NCI-H526 (cell line): Measurements from ENCODE around the gene LRR1.
A peak's percentile ranks its signal among the peaks of the same experiment; 100 is the strongest.
"Not testable (repeated sequence)": the region's sequence is repeated elsewhere in the genome, so short reads cannot be mapped to it uniquely, and the experiment has no call there.

Experiments used
- DNase-seq, 2 experiments: peaks; one replicate each; lab custom pipeline; 2025; lab: John Stamatoyannopoulos, UW

The LRR1 gene, protein sequence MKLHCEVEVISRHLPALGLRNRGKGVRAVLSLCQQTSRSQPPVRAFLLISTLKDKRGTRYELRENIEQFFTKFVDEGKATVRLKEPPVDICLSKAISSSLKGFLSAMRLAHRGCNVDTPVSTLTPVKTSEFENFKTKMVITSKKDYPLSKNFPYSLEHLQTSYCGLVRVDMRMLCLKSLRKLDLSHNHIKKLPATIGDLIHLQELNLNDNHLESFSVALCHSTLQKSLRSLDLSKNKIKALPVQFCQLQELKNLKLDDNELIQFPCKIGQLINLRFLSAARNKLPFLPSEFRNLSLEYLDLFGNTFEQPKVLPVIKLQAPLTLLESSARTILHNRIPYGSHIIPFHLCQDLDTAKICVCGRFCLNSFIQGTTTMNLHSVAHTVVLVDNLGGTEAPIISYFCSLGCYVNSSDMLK

DNA sequence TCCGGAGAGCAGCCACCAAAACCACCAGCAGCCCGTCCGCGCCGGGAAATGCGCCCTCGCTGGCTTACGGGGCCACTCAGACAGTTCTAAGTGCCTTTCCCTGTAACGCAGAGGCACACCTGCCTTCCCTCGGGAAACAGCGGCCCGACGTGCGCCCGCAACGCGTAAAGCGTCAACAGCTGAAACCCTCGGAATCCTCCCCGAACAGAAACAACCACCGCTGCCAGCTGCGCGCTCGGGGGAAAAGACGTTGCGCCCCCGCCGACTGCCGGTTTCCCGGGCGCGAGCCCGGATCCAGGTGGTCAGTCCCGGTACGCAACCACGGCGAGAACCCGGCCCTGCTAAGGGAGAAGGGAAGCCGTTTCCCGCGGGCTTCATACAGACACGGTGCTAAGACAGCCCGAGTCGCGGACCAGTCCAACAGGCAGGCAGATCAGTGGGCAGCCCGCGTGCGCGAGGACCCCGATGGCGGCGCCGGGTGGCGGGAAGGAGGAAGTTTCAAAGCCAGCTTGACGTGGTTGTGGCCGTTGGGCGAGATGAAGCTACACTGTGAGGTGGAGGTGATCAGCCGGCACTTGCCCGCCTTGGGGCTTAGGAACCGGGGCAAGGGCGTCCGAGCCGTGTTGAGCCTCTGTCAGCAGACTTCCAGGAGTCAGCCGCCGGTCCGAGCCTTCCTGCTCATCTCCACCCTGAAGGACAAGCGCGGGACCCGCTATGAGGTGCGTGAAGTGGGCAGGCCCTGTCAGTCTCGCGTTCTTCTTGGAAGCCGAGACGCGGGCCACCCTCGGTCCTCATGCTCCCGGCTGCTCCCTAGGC, at the start of gene LRR1:
TSS of gene LRR1 (plus strand) at position 456 of the 816 bp plus-strand sequence. CDS start at position 537, 81 bp downstream.
- DNase-seq = peak; percentile 79 to 94

DNA sequence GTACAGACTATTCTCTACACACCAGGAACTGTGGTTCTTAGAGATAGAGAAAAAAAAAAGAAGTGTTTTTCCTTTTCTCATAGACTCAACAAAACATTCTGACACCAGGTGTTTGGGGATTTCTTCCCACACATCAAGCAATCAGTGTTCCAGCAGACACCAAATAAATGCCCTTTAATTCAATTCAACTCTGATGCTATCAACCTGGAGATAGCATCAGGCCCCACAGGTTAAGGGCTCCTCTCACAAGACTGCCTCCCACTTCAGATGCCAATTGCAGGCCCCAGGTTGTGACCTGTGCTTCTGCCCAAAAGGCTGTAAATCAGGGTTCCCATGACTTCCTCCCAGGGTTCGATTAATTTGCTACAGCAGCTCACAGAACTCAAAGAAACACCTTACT, 49.3 kb upstream of the LRR1 start:
- DNase-seq = no peak

DNA sequence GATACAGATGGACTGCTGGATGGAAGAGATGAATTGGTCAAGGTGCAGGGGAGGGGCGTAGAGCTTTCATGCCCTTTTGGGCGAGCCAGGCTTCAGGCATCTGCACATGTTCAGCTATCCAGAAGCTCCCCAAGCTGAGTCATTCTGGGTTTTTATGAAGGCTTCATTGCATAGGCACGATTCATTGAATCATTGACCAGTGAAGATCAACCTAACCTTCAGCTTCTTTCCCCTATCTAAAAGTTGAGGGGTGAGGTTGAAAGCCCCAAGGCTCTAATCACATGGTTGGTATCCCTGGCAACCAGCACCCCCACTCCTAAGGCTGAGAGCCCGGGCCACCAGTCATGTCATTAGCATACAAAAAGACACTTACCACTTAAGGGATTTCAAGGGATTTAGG, 48.9 kb upstream of the LRR1 start:
- no peak for DNase-seq

DNA sequence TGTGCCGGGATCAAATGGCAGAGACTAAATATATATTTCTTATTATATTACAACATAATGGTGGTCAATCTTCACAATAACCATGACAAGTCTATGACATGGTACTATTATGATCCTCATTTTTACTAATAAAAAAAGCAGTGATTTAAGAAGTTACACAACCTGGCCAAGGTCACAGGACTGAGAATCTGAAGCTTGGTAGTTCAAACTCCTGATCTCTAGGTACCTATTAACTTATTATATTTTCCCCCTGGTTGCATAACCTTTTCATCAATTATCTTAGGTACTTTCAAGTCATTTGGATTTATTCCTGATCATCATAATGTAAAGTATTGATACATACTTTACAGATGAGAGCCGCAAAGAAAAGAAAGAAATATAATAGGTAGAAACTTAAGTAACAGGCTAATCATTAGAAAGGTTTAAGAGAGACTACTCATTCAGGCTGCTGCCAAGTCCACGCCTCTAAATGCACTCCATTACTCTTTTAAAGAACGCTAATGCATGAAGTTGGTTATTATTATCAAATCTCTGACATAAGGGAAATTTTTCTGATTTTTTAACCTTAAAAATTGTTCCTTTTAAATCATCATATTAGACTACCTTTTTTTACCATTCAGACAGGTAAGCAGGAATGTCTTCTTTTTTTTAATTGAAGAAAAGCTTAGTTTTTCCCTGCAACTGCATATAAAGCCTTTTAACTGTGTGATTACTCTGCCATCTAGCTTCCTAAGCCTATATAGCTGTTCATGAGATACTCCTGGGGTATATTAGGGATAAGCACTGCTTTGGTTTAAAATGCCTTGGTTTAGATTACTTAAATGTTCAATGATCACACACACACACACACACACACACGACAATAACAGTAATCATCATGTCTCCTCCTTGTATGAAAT, 48.2 kb upstream of the LRR1 start:
- peak in 1 of 2 experiments; percentile 18 for DNase-seq

DNA sequence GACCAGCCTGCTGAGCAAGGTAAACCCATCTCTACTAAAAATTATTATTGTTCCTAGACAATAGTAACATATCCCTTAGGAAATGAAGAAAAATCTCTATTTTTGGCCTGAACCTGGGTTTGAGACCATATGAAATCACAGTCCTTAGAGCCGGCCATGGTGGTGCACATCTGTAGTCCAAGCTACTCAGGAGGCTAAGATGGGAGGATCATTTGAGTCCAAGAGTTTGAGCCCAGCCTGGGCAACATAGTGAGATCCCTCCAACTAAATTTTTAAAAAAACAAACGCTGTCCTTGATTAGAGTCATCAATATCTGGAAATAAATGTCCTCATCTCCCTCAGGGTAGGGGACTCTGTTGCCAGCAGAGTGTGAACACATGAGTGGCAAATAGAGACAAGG, 47.2 kb upstream of the LRR1 start:
- DNase-seq = no peak

DNA sequence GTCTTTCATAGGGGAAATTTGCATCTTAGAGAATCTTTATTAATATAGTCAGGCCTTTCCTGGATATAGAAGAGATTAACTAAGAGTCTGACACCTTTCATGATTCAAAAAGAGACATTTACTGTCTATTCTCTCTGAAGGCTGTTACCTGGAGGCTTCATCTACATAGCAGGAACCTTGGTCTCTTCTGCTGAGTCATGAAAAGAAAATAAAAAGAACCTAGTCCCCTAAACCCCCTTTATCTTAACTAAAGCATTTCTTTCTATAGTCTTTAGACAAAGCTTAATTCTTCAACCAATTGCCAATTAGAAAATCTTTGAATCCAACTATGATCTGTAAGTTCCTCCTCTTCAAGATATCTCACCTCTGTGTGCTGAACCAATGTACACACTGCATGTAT, 45.6 kb upstream of the LRR1 start:
- peak in 1 of 2 experiments; percentile 46 for DNase-seq

DNA sequence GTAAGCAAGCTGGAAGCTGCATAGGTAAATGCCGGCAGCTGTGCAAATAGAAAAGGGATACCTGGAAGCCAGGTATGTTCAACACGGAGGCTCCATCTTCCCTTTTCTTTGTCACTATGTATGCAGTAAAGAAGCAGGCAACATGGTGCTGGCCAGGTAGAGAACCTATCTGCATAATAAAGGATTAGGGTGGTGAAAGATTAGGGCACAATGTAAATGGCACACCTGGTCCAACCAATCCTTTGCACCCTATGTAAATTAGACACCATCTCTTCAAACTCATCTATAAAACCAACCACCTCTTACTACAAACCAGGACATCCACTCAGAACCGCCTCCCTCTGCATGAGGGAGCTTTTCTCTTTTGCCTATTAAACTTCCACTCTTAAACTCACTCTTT, 44.8 kb upstream of the LRR1 start:
- DNase-seq = peak; percentile 33 to 64

DNA sequence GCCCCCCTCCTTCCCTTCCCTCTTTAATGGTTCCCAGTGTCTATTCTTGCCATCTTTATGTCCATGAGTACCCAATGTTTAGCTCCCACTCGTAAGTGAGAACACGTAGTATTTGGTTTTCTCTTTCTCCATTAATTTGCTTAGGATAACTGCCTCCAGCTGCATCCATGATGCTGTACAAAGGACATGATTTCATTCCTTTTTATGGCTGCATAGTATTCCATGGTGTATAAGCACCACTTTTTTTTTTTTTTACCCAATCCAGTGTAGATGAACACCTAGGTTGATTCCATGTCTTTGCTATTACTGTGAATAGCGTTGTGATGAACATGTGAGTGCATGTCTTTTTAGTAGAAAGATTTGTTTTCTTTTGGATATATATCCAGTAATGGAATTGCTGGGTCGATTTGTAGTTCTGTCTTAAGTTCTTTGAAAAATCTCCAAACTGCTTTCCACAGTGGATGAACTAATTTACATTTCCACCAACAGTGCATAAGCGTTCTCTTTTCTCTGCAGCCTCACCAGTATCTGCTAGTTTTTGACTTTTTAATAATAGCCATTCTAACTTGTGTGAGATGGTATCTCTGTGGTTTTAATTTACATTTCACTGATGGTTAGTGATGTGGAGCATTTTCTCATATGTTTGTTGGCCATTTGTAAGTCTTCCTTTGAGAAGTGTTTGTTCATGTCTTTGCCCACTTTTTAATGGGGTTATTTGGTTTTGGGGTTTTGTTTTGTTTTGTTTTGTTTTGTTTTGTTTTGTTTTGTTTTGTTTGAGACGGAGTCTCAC, 38.6 kb upstream of the LRR1 start:
- DNase-seq = no peak

DNA sequence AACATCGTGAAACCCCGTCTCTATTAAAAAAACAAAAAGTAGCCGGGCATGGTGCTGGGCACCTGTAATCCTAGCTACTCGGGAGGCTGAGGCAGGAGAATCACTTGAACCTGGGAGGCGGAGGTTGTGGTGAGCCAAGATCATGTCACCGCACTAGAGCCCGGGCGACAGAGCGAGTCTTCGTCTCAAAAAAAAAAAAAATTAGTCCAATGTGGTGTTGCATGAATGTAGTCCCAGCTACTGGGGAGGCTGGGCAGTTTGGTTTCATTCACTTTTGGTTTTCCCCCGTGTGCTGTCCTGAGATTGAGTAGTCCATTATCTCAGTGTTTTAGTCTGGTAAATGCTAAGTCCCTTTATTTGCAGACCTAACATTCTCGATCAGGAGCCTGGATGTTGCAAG, 32.0 kb upstream of the LRR1 start:
- no peak for DNase-seq

DNA sequence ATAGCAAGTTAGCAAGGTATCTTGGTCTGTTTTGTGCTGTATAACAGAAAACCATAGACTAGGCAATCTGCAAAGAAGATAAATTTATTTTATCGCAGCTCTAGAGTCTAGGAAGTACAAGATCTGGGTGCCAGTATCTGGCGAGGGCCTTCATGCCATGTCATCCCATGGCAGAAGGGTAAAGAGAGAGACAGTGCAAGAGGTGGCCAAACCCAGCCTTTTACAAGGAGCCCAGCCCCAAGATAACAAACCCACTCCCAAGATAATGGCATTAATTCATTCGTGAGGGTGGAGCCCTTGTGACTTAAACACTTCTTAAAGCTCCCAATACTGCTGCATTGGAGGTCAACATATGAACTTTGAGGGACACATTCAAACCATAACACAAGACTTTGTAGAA, 29.5 kb upstream of the LRR1 start:
- DNase-seq = no peak

DNA sequence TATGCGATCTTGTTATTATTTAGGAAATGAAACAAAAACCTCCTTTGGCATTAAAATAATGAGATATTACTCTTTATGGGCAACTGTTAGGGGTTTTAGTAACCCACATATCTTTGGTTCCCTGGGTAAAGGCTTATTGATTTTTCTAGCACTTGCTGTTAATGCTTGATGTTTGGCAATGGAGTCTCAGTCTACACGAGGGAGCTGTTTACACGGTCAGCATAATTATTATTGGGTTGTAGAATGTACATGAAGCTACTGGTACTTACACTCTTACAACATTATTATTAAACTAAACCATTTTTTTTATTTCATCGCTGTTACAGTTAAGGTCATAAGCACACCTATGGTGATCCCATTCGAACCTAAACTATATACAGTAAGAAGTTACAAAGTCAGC, 24.7 kb upstream of the LRR1 start:
- DNase-seq = no peak

DNA sequence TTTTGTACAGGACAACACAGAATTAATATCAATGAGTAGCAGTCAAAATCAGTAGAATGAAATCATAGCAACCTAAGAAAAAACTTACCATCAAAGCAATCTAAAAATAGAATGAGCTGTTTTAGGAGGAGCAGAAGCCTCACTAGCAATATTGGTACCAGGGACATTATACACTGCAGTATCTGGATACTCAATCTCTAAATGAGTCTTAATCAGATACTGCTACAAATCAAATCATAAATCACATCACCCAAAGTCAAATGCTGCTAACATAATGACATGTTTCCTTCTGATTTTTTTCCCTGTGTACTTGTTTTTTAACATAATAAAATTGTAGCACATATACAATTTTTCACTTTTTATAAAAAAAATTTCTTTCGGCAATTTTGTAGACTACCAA, 20.6 kb upstream of the LRR1 start:
- no peak for DNase-seq

DNA sequence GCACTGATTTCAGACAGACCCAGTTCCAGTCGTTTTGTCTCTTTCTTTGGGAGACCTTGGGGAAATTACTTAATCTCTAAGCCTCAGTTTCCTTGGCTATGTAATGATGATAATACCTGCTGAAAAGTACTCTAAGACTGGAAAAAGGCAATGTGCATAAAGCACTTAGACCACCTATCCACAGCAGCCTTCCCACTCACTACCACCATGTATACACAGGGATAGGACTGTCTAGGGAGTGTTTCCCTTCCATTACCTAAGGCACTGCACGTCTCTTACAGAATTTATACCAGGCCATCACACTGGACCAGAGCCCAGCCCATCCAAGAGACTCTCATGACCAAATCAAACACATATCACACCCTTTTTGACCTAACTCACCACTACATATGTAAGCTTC, 18.9 kb upstream of the LRR1 start:
- no peak for DNase-seq

DNA sequence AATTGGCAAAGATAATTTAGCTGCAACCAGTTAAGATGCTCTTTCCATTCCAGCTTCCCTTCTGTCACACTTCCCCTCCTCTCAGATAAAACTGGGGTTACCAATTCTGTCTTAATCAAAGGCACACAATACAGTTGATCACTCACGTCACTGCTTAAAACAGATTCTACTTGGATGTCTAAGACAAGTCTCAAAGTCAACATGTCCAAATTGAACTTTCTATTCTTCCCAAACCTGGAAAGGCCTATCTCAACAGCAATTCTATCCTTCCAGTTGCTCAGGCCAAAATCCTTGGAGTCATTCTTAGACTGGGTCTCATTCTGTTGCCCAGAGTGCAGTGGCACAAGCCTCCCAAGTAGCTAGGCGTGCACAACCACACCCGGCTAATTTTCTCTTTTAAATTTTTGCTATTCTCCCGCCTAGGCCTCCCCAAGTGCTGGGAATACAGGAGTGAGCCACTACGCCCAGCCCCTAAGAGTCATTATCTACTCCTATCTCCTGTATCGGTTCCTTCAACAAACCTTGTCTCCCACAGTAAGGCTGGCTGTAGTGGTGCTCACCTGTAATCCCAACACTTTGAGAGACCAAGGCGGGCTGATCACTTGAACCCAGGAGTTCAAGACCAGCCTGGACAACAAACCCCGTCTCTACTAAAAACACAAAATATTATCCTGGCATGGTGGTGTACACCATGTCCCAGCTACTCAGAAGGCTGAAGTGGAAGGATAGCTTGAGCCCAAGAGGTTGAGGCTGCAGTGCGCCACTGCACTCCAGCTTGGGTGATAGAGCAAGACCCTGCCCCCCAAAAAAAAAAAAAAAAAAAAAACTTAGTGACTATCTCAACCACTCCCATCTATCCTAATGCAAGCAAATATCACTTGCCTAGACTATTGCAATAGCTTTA, 17.3 kb upstream of the LRR1 start:
- no peak for DNase-seq

DNA sequence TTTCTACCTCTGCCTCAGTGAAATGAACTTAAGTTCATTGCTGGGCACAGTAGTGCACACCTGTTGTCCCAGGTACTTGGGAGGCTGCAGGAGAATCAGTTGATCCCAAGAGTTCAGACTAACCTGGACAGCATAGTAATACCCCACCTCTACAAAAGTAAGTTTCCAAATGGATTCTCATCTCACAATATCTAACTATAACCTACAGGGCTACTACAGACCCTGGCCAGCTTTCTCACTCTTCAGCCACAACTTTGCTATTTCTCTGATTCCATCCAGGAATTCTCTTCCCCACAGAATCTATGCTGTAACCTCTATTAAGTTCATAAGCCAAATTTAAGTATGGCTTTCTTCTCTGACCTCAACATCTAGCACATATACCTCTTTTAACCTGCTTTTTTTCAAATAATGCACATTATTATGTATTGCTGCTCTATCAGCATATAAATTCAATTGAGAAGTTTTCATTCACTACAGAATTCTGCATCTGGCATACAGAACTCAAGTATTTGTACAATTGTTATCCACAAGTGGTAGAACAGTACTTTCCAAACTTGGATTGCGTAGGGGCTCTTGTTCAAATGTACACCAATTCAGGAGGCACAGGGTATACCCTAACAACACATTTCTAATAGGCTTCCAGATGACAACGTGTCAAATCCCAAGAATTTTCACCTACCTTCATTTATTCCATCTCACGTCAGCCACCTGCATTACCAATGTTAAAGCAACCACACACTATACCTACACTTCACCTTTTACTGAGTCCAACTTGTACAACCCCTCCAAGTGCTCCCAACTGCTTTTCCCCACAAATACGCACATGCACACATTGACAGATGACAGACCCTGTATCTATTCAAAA, 16.4 kb upstream of the LRR1 start:
- DNase-seq = no peak

DNA sequence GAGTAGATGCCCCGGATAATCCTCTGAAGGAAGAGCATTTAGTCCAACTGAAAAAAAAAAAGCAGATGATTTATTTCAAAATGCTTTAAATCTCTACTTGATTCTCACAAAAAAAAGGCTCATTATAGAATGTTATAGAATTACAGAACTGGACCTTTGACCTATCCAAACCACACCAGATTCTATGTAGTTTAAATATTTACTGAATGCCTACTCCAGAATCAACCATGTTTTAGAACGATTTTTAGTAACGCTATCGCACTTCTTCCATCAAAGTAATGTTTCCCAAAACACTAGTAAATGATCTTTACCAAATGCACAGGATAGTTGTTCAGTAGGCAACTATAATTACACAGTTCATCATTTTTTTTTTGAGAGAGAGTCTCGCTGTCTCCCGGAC, 15.1 kb upstream of the LRR1 start:
- DNase-seq = no peak

DNA sequence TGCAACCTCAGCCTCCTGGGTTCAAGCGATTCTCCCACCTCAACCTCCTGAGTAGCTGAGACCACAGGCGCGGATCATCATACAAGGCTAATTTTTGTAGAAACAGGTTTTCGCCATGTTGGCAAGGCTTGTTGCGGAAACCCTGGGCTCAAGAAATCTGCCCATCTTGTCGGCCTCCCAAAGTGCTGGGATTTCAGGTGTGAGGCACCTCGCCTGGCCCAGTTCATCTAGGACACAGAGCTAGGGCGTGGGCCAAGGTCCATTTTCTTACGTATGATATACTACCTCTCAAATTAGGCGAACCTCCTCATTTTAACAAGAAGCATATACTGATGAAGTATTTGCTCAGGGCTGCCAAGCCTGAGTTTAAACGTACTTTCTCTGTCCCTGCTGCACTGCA, 14.7 kb upstream of the LRR1 start:
- no peak for DNase-seq

DNA sequence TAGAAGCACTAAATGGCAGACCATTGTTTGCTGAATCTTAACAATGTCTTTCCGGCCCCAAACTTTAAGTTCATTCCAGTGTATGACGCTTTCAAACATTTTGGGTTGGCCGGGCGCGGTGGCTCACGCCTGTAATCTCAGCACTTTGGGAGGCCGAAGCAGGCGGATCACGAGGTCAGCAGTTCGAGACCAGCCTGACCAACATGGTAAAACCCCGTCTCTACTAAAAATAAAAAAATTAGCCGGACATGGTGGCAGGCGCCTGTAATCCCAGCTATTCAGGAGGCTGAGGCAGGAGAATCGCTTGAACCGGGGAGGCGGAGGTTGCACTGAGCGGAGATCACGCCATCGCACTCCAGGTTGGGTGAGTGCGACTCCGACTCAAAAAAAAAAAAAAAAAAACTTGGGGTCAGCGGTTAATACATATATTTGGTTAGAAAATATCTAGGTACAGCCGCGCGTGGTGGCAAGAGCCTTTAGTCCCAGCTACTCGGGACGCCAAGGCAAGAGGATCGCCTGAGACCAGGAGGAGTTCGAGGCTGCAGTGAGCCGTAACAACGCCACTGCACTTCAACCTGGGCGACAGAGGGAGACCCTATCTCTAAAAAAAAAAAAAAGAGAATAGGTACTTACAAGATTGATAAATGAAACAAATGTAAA, 13.6 kb upstream of the LRR1 start:
- DNase-seq = not testable (repeated sequence)
